A673 (cell line): ENCODE results near the gene PRR15L. TPM values are rescaled to one million over a fixed set of nuclear protein-coding genes. Genes with fewer than 3 reads are reported as not detected.
A peak's percentile ranks its signal among the peaks of the same experiment; 100 is the strongest.

ENCODE experiments used
- BruUV-seq: library from RNA; stranded (reverse); fragments of 400-500 nt; replicated peaks from 2 replicates; lab custom pipeline; 2021; lab: Mats Ljungman, UMichigan
- CTCF ChIA-PET: fragments of 300-600 bp; sonication (Branson Sonifier 250); formaldehyde crosslinking; loops from one replicate; lab custom pipeline; 2022; ENCODE audit warnings: antibody characterized with exemption; lab: Charles Lee
- POLR2A ChIA-PET: fragments of 300-600 bp; sonication (Branson Sonifier 250); formaldehyde crosslinking; loops from one replicate; lab custom pipeline; 2022; ENCODE audit warnings: antibody characterized with exemption; ENCODE audit not compliant: low non-redundant PET; lab: Charles Lee
- DNase-seq: peaks from one replicate; pipeline ENCODE4 v3.0.0-alpha.2; 2015; ENCODE audit warnings: low spot score
- H3K27ac ChIP-seq: fragments of 200-600 bp; sonication (generic); 2 replicates; pipeline ENCODE4 v1.5.1; 2016; ENCODE audit warnings: mixed run types, low read depth, mild to moderate bottlenecking, mixed read lengths, antibody characterized with exemption, low read length; ENCODE audit not compliant: poor library complexity, severe bottlenecking
- H3K27me3 ChIP-seq: fragments of 200-600 bp; sonication (generic); replicated peaks from 2 replicates; pipeline ENCODE4 v1.6.1; 2017; ENCODE audit warnings: mixed run types, low read depth, mild to moderate bottlenecking, mixed read lengths, antibody characterized with exemption, low read length; ENCODE audit not compliant: insufficient read depth, poor library complexity
- H3K36me3 ChIP-seq: fragments of 200-600 bp; sonication (generic); 2 replicates; pipeline ENCODE4 v1.6.1; 2016; ENCODE audit warnings: mixed run types, mild to moderate bottlenecking, mixed read lengths, antibody characterized with exemption, low read length; ENCODE audit not compliant: insufficient read depth, poor library complexity, severe bottlenecking
- H3K4me1 ChIP-seq: fragments of 200-600 bp; sonication (generic); 2 replicates; pipeline ENCODE4 v1.6.1; 2017; ENCODE audit warnings: mixed run types, mild to moderate bottlenecking, mixed read lengths, antibody characterized with exemption, low read length; ENCODE audit not compliant: insufficient read depth, poor library complexity, severe bottlenecking
- H3K4me3 ChIP-seq: fragments of 200-600 bp; sonication (generic); 2 replicates; pipeline ENCODE4 v1.5.1; 2016; ENCODE audit warnings: low read depth, mixed run types, mild to moderate bottlenecking, mixed read lengths, low read length; ENCODE audit not compliant: poor library complexity, severe bottlenecking
- H3K9me3 ChIP-seq: fragments of 200-600 bp; sonication (generic); 2 replicates; pipeline ENCODE4 v1.6.1; 2016; ENCODE audit warnings: mixed run types, low read depth, mild to moderate bottlenecking, mixed read lengths, antibody characterized with exemption, low read length; ENCODE audit not compliant: poor library complexity, severe bottlenecking
- EZH2 ChIP-seq: fragments of 200-600 bp; sonication (generic); IDR thresholded peaks from 2 replicates; pipeline ENCODE4 v1.6.1; 2017; ENCODE audit warnings: borderline replicate concordance, low read depth, mild to moderate bottlenecking, mixed read lengths, antibody characterized with exemption, low read length; ENCODE audit not compliant: poor library complexity, severe bottlenecking
- intact Hi-C: fragments of 100-400 bp; cut with micrococcal nuclease; formaldehyde crosslinking; loops from one replicate; pipeline ENCODE4 v1.10.0; 2022; ENCODE audit not compliant: unreplicated experiment
- total RNA-seq: library from RNA; stranded (reverse); gene quantifications from 2 replicates; pipeline ENCODE4 v1.2.3, GENCODE V29; 2021
- TF ChIP-seq, protein P1 (sequence below): fragments of 300-800, 200-600 bp; sonication (generic); conservative IDR thresholded peaks from 2 replicates; pipeline ENCODE4 v1.5.1; 2017; ENCODE audit warnings: low read depth, mild to moderate bottlenecking, antibody characterized with exemption, low read length, moderate library complexity, mixed read lengths

PRR15L gene
- total RNA-seq, 1 experiment from 2014 or later, result not detected

DNA sequence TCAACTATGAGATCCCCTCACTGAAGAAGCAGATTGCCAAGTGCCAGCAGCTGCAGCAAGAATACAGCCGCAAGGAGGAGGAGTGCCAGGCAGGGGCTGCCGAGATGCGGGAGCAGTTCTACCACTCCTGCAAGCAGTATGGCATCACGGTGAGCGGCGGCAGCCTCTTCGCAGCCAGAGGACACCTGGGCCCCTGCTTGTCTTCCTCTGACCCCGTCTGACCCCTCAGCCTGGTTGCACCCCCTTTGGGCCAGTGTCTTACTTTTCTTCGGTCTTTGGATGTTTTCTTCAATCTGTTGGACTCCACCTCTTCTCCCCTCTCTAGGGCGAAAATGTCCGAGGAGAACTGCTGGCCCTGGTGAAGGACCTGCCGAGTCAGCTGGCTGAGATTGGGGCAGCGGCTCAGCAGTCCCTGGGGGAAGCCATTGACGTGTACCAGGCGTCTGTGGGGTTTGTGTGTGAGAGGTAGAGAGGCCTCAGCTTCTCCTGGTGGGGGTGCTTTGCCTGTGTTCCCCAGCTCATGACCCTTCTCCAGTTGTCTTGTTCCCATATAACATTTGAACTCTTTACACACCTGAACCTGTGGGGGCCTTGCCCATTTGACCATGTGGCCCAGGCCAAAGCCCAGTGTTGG is 17.6 kb upstream of the PRR15L start:
- POLR2A ChIA-PET, result no interaction called here
- TF ChIP-seq EZH2, result no peak
- TF ChIP-seq, protein P1, sequence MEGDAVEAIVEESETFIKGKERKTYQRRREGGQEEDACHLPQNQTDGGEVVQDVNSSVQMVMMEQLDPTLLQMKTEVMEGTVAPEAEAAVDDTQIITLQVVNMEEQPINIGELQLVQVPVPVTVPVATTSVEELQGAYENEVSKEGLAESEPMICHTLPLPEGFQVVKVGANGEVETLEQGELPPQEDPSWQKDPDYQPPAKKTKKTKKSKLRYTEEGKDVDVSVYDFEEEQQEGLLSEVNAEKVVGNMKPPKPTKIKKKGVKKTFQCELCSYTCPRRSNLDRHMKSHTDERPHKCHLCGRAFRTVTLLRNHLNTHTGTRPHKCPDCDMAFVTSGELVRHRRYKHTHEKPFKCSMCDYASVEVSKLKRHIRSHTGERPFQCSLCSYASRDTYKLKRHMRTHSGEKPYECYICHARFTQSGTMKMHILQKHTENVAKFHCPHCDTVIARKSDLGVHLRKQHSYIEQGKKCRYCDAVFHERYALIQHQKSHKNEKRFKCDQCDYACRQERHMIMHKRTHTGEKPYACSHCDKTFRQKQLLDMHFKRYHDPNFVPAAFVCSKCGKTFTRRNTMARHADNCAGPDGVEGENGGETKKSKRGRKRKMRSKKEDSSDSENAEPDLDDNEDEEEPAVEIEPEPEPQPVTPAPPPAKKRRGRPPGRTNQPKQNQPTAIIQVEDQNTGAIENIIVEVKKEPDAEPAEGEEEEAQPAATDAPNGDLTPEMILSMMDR, result no peak
- peaks cover 7% of the 10 kb centered on the region for H3K4me1 ChIP-seq
- DNase-seq, result no peak
- no TSS peak for BruUV-seq
- no peak overlapping the region for H3K4me3 ChIP-seq
- H3K27ac ChIP-seq, result no peak overlapping the region
- H3K36me3 ChIP-seq, result peaks cover 64% of the 10 kb centered on the region
- no peaks in the 10 kb centered on the region for H3K27me3 ChIP-seq
- no peaks in the 10 kb centered on the region for H3K9me3 ChIP-seq
- CTCF ChIA-PET, result no interaction called here
- intact Hi-C loops, result no loop called here

DNA sequence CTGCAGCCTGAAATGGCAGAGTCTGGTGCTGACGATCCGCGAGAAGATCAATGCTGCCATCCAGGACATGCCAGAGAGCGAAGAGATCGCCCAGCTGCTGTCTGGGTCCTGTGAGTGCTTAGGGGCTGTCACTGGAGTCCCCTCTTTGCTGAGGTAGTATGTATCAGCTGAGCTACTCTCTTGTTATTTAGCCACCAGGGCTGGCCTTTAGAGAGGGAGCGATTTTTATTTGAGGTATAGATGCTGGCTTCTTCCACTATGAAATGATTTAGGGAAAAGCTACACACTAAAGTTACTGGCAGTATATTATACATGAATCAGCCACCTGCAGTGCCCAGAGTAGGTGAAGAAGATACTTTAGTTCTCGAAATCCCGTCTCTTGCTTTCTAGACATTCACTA is 15.9 kb upstream of the PRR15L start:
- ChIA-PET POLR2A (no interaction called here), CTCF (no interaction called here)
- intact Hi-C loops, result no loop called here
- H3K27ac ChIP-seq, result no peak overlapping the region
- no peak for TF ChIP-seq EZH2
- TF ChIP-seq, protein P1, result no peak
- H3K27me3 ChIP-seq, result no peaks in the 10 kb centered on the region
- no peak overlapping the region for H3K4me3 ChIP-seq
- H3K9me3 ChIP-seq, result no peaks in the 10 kb centered on the region
- no peak for DNase-seq
- peaks cover 47% of the 10 kb centered on the region for H3K36me3 ChIP-seq
- H3K4me1 ChIP-seq, result peaks cover 8% of the 10 kb centered on the region
- BruUV-seq, result no TSS peak

DNA sequence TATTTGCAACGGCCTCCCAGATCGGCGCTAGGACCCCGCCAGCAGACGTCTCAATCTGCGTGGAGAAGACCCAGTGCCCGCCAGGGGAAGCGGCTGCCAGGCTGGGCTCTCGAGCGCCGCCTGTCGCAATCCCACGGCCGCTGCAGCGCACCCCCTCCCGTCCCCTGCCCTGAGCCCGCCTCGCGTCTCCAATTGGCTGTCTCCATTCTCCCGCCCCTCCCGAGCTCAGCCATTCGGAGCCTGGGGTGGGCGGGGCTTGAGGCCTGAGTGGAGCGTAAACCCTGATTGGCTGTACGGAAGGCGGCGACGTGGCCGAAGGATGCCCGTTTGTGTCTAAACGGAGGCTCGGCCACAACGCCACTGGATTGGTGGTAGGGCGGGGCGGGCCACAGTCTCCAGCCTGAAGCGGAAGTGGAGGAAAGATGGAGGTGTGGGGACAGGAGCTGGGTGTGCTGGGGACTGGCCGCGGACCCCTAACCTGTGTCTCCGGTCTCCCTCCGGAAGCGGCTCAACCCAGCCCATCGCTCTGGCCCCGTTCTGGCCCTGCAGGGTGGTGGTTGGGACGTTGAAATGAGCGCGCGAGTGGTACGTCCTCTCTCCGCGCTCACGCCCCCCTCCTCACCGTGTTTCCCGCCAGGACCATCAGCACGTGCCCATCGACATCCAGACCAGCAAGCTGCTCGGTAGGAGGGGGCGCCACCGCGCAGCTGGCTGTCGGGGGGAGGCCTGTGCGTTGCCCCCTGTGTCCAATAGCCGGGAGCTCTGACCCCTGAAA is 13.2 kb upstream of the PRR15L start, which contains the start of gene CDK5RAP3:
Gene CDK5RAP3 (plus strand): TSS at position 389 of the 775 bp plus-strand sequence. CDS start 34 bp downstream, at position 423.
- Histone ChIP-seq H3K36me3 (peaks cover 26% of the 10 kb centered on the region), H3K9me3 (no peaks in the 10 kb centered on the region), H3K27me3 (no peaks in the 10 kb centered on the region), H3K27ac (peak within 1 kb of the TSS; percentile 78), H3K4me1 (peaks cover 8% of the 10 kb centered on the region), H3K4me3 (peak within 1 kb of the TSS; percentile 69)
- intact Hi-C loops, result loop anchor here (1.0 kb wide), 1 partner anchor 23 kb away; no protein-coding TSS in a partner anchor
- peak; percentile 100 for DNase-seq
- CTCF ChIA-PET, result interaction anchor here (0.6 to 2.0 kb wide), 14 partner anchors 11 to 128 kb away, joined by 3 to 9 read pairs (median 5); partner anchors contain the start of gene PNPO
- POLR2A ChIA-PET, result interaction anchor here (0.6 kb wide), 1 partner anchor 294 kb away, joined by 3 read pairs; no protein-coding TSS in a partner anchor
- BruUV-seq, result TSS peak; percentile 74
- TF ChIP-seq EZH2, result no peak
- TF ChIP-seq, protein P1, result peak; percentile 99
